H1 (cell line): Measurements from ENCODE around the gene EMID1. TPM values are rescaled to one million over a fixed set of nuclear protein-coding genes. Genes with fewer than 3 reads are reported as not detected.

Source experiments
- CTCF ChIA-PET: fragments of 300-600 bp; sonication (Branson Sonifier 250); formaldehyde crosslinking; loops from one replicate; lab custom pipeline; 2021; ENCODE audit not compliant: partially characterized antibody; lab: Charles Lee
- POLR2A ChIA-PET: fragments of 300-600 bp; sonication (Branson Sonifier 250); formaldehyde crosslinking; loops from one replicate; lab custom pipeline; 2021; ENCODE audit warnings: inconsistent platforms; ENCODE audit not compliant: partially characterized antibody; lab: Charles Lee
- DNase-seq, 2 experiments: peaks; one replicate each; pipeline versions ENCODE4 v3.0.0 to v3.0.0-alpha.2; 2010 to 2022; ENCODE audit warnings: low spot score in 2 of 2, low read depth in 1 of 2, mixed read lengths in 1 of 2
- FAIRE-seq: peaks from 2 replicates; lab custom pipeline; 2011; peaks lifted over from hg19 to GRCh38; lab: Jason Lieb, UNC
- H2AFZ ChIP-seq: 2 replicates; pipeline ENCODE4 v1.8.1; 2012; ENCODE audit warnings: low read length, inconsistent platforms
- H2AK5ac ChIP-seq: 2 replicates; pipeline ENCODE4 v1.6.1; 2013; ENCODE audit warnings: low read depth, low read length
- H2BK120ac ChIP-seq: replicated peaks from 2 replicates; pipeline ENCODE3; 2013; ENCODE audit warnings: low read depth, low read length, inconsistent platforms
- H2BK12ac ChIP-seq: 2 replicates; pipeline ENCODE4 v1.6.1; 2013; ENCODE audit warnings: low read depth, low read length
- H2BK15ac ChIP-seq: 2 replicates; pipeline ENCODE4 v1.6.1; 2013; ENCODE audit warnings: low read length
- H2BK20ac ChIP-seq: 2 replicates; pipeline ENCODE4 v1.6.1; 2013; ENCODE audit warnings: low read length
- H2BK5ac ChIP-seq: 2 replicates; pipeline ENCODE4 v1.6.1; 2013; ENCODE audit warnings: low read depth, low read length
- H3K14ac ChIP-seq: 2 replicates; pipeline ENCODE4 v1.6.1; 2013; ENCODE audit warnings: inconsistent platforms; ENCODE audit not compliant: insufficient read length
- H3K18ac ChIP-seq: 2 replicates; pipeline ENCODE4 v1.6.1; 2013; ENCODE audit warnings: low read length; ENCODE audit errors: extremely low read depth
- H3K23ac ChIP-seq: 2 replicates; pipeline ENCODE4 v1.6.1; 2013; ENCODE audit warnings: inconsistent platforms; ENCODE audit not compliant: insufficient read length
- H3K23me2 ChIP-seq: 2 replicates; pipeline ENCODE4 v1.6.1; 2013; ENCODE audit warnings: low read depth, low read length
- H3K27ac ChIP-seq: 2 replicates; pipeline ENCODE4 v1.6.1; 2011; ENCODE audit warnings: low read depth, low read length, inconsistent platforms
- H3K27me3 ChIP-seq, 4 experiments: replicated peaks in 1 of 4; 1 replicate in 1 of 4; 2 replicates in 3 of 4; pipeline versions ENCODE4 v1.6.1 to v1.8.1; 2011 to 2013; ENCODE audit warnings: low read length in 3 of 4, mild to moderate bottlenecking in 3 of 4, inconsistent platforms in 2 of 4, mixed read lengths in 2 of 4, moderate library complexity in 1 of 4; ENCODE audit not compliant: control insufficient read depth in 3 of 4, insufficient read depth in 3 of 4; ENCODE audit errors: extremely low read depth in 1 of 4
- H3K36me3 ChIP-seq, 4 experiments: 2 replicates each; pipeline versions ENCODE4 v1.6.1 to v1.8.1; 2011 to 2013; ENCODE audit warnings: mild to moderate bottlenecking in 4 of 4, low read length in 3 of 4, moderate library complexity in 2 of 4, control low read depth in 1 of 4, inconsistent platforms in 1 of 4; ENCODE audit not compliant: insufficient read depth in 4 of 4, control insufficient read depth in 2 of 4
- H3K4ac ChIP-seq: replicated peaks from 2 replicates; pipeline ENCODE3; 2013; ENCODE audit warnings: low read length, low read depth, mixed read lengths, inconsistent platforms; ENCODE audit not compliant: insufficient read length
- H3K4me1 ChIP-seq, 4 experiments: replicated peaks in 1 of 4; 1 replicate in 1 of 4; 2 replicates in 3 of 4; pipeline versions ENCODE4 v1.6.1 to v1.8.1; 2011 to 2013; ENCODE audit warnings: low read length in 3 of 4, inconsistent platforms in 2 of 4, mixed read lengths in 1 of 4; ENCODE audit not compliant: insufficient read depth in 4 of 4, control insufficient read depth in 3 of 4
- H3K4me2 ChIP-seq, 2 experiments: 2 replicates each; pipeline versions ENCODE4 v1.6.1 to v1.8.1; 2011 to 2013; ENCODE audit warnings: low read depth in 2 of 2, low read length in 2 of 2, control low read depth in 1 of 2, inconsistent platforms in 1 of 2, mild to moderate bottlenecking in 1 of 2; ENCODE audit not compliant: insufficient read depth in 1 of 2
- H3K4me3 ChIP-seq, 4 experiments: fragments of 200-600, 300-600 bp in 1 of 4; sonication (generic), shearing (Covaris generic), sonication (Bioruptor Twin) in 1 of 4; 2 replicates each; pipeline versions ENCODE4 v1.5.1 to v1.8.1; 2011 to 2016; ENCODE audit warnings: low read length in 4 of 4, low read depth in 3 of 4, control low read depth in 2 of 4, inconsistent platforms in 2 of 4, mild to moderate bottlenecking in 2 of 4, mixed read lengths in 1 of 4, moderate library complexity in 1 of 4; ENCODE audit not compliant: insufficient read depth in 2 of 4; ENCODE audit errors: extremely low read depth in 1 of 4
- H3K56ac ChIP-seq: replicated peaks from 2 replicates; pipeline ENCODE3; 2013; ENCODE audit warnings: low read depth, mild to moderate bottlenecking, mixed read lengths, low read length, inconsistent platforms; ENCODE audit not compliant: insufficient read length
- H3K79me1 ChIP-seq: 2 replicates; pipeline ENCODE4 v1.6.1; 2013; ENCODE audit warnings: low read depth, low read length, control low read depth
- H3K79me2 ChIP-seq, 2 experiments: 2 replicates each; pipeline versions ENCODE4 v1.6.1 to v1.8.1; 2012 to 2013; ENCODE audit warnings: low read length in 2 of 2, mild to moderate bottlenecking in 2 of 2, inconsistent platforms in 1 of 2; ENCODE audit not compliant: insufficient read depth in 2 of 2, control insufficient read depth in 1 of 2
- H3K9ac ChIP-seq, 4 experiments: replicated peaks in 1 of 4; 1 replicate in 1 of 4; 2 replicates in 3 of 4; pipeline versions ENCODE4 v1.6.1 to v1.8.1; 2011 to 2013; ENCODE audit warnings: low read depth in 3 of 4, low read length in 3 of 4, control low read depth in 2 of 4, mild to moderate bottlenecking in 2 of 4, moderate library complexity in 2 of 4, inconsistent platforms in 1 of 4; ENCODE audit errors: extremely low read depth in 1 of 4
- H3K9me3 ChIP-seq, 2 experiments: 2 replicates each; pipeline versions ENCODE4 v1.6.1 to v1.8.1; 2012 to 2013; ENCODE audit warnings: mild to moderate bottlenecking in 2 of 2, moderate library complexity in 2 of 2, control low read depth in 1 of 2, inconsistent platforms in 1 of 2, low read depth in 1 of 2, low read length in 1 of 2, mixed read lengths in 1 of 2; ENCODE audit not compliant: insufficient read depth in 2 of 2
- H4K20me1 ChIP-seq, 2 experiments: replicated peaks in 1 of 2; 2 replicates each; pipeline versions ENCODE3 to v1.8.1; 2011 to 2013; ENCODE audit warnings: inconsistent platforms in 2 of 2, low read length in 2 of 2, mild to moderate bottlenecking in 1 of 2; ENCODE audit not compliant: insufficient read depth in 2 of 2, control insufficient read depth in 1 of 2
- H4K5ac ChIP-seq: 2 replicates; pipeline ENCODE4 v1.6.1; 2013; ENCODE audit warnings: low read length, low read depth, mixed read lengths, inconsistent platforms; ENCODE audit not compliant: insufficient read length
- H4K8ac ChIP-seq: 2 replicates; pipeline ENCODE4 v1.8.0; 2013; ENCODE audit warnings: mild to moderate bottlenecking, moderate library complexity, low read length, inconsistent platforms; ENCODE audit not compliant: insufficient read depth; ENCODE audit errors: extremely low read depth
- H4K91ac ChIP-seq: replicated peaks from 2 replicates; pipeline ENCODE3; 2013; ENCODE audit warnings: low read length, mixed read lengths, inconsistent platforms; ENCODE audit not compliant: insufficient read length
- CTBP2 ChIP-seq: IDR thresholded peaks from 2 replicates; pipeline ENCODE4 v1.7.0; 2011; ENCODE audit warnings: borderline replicate concordance, mild to moderate bottlenecking, moderate library complexity, mixed read lengths, low read length; ENCODE audit not compliant: insufficient read depth, insufficient read length
- CTCF ChIP-seq, 3 experiments: IDR thresholded peaks; 1 replicate in 2 of 3; 2 replicates in 1 of 3; pipeline versions ENCODE4 v1.5.1 to v1.6.1; 2011; ENCODE audit warnings: low read length in 3 of 3, mild to moderate bottlenecking in 3 of 3, inconsistent platforms in 2 of 3, low read depth in 1 of 3, moderate library complexity in 1 of 3; ENCODE audit not compliant: insufficient read depth in 1 of 3; ENCODE audit errors: control extremely low read depth in 1 of 3
- FOSL1 ChIP-seq: IDR thresholded peaks from 2 replicates; pipeline ENCODE4 v1.6.1; 2011; ENCODE audit warnings: mild to moderate bottlenecking, low read depth, low read length, moderate library complexity; ENCODE audit not compliant: insufficient read depth
- MAX ChIP-seq: IDR thresholded peaks from 2 replicates; pipeline ENCODE4 v1.6.1; 2012; ENCODE audit warnings: inconsistent platforms
- RAD21 ChIP-seq, 2 experiments: IDR thresholded peaks in 1 of 2; conservative IDR thresholded peaks in 1 of 2; 2 replicates each; pipeline ENCODE4 v1.6.1; 2011; ENCODE audit warnings: low read depth in 2 of 2, low read length in 2 of 2, improper control_type of control experiment in 1 of 2, inconsistent platforms in 1 of 2, mild to moderate bottlenecking in 1 of 2, moderate library complexity in 1 of 2
- WGBS, 2 experiments: shearing (Covaris generic) in 1 of 2; methylation state at CpG; one replicate each; pipeline versions ENCODE4 v1.1.6 to v1.1.7; 2013 to 2015; ENCODE audit warnings: low lambda C conversion rate in 2 of 2, mixed read lengths in 2 of 2, inconsistent platforms in 1 of 2, low coverage in 1 of 2, missing lambda C conversion rate in 1 of 2; ENCODE audit not compliant: insufficient replicate concordance in 2 of 2, insufficient coverage in 1 of 2, insufficient read length in 1 of 2; ENCODE audit errors: extremely low coverage in 1 of 2, missing lambda C conversion rate in 1 of 2; 5-methylcytosine and 5-hydroxymethylcytosine counted together
- polyA plus RNA-seq, 7 experiments: library from polyadenylated mRNA; depleted of rRNA in 3 of 7; stranded (reverse) in 5 of 7; unstranded in 2 of 7; fragments of >200 nt in 5 of 7; fragments of 200-250 nt in 2 of 7; gene quantifications; 1 replicate in 5 of 7; 2 replicates in 1 of 7; 4 replicates in 1 of 7; pipeline versions ENCODE4 v1.2.1 to v1.2.3, GENCODE V29; 2011 to 2013; ENCODE audit warnings: missing spikeins in 2 of 7, mixed read lengths in 2 of 7
- total RNA-seq: library from RNA; stranded (reverse); fragmentation: NEBNext Ultra II Directional; extraction: Animal tissue kit (Norgen Biotek cat#: 25700); gene quantifications from 2 replicates; pipeline ENCODE4 v1.2.1, GENCODE V29; 2021

Gene EMID1
- total and polyA plus RNA-seq, 2 of the 8 experiments (the other 6 are each of a cell fraction or from before 2014, with no cell fraction given), result 3.9 to 7.4 TPM

- CTCF ChIA-PET, result interaction anchor here (0.6 to 4.3 kb wide), 10 partner anchors 9 to 62 kb away, joined by 3 to 28 read pairs (median 4); partner anchors contain the start of gene EMID1
- H3K23ac ChIP-seq, result no peak overlapping the region
- 89% methylated on average over 14 of the region's 14 CpGs; no CpG with 5 or more reads in 1 of the 2 experiments for WGBS, 2 experiments
Measured at GRCh38 chr22:29215012-29215860, 9.5 kb downstream of the EMID1 start.

More at GRCh38 chr22:29215012-29215860, 9.5 kb downstream of the EMID1 start:
- Histone ChIP-seq H2BK20ac (no peak overlapping the region), H2BK15ac (0 out of 2 replicates have a peak overlapping the region, but pooled peaks have one; percentile 92), H3K79me2 (no peaks in the 10 kb centered on the region), H3K79me1 (peaks cover 5% of the 10 kb centered on the region), H3K27me3 (no peaks in the 10 kb centered on the region), H3K9ac (no peak overlapping the region), H3K4me3 (no peak overlapping the region), H3K4me1 (peaks cover 0 to 10% (median 7%) of the 10 kb centered on the region in 4 experiments; a peak in 6 of 7 replicates), H3K36me3 (no peaks in the 10 kb centered on the region), H4K5ac (no peak overlapping the region), H3K9me3 (no peaks in the 10 kb centered on the region), H2BK120ac (no peak overlapping the region), H3K27ac (no peak overlapping the region), H2AK5ac (no peak overlapping the region), H2BK12ac (no peak overlapping the region), H3K4ac (no peak overlapping the region), H2BK5ac (no peak overlapping the region), H3K14ac (no peak overlapping the region), H3K56ac (no peak overlapping the region), H4K91ac (no peak overlapping the region), H3K23me2 (no peaks in the 10 kb centered on the region), H2AFZ (no peak overlapping the region), H4K20me1 (peaks cover 0 to 4% of the 10 kb centered on the region in 2 experiments), H3K4me2 (peak overlapping the region in 1 of 2 experiments; percentile 33; a peak in 3 of 4 replicates), H3K18ac (no peak overlapping the region; the same call in 1 of the 2 replicates), H4K8ac (no peak overlapping the region)
- TF ChIP-seq CTBP2 (no peak), CTCF (IDR thresholded peaks at IDR 0.05; ENCODE audit: control extremely low read depth in 1 of 3, insufficient read depth in 1 of 3, low read depth in 1 of 3, low read length in 3 of 3) (no peak), FOSL1 (no peak), RAD21 (IDR thresholded peaks at IDR 0.05 in 1 of 2, conservative IDR thresholded peaks at IDR 0.05 in 1 of 2; ENCODE audit: low read depth in 2 of 2, low read length in 2 of 2) (no peak), MAX (no peak)
- DNase-seq, result no peak
- FAIRE-seq, result no peak
- POLR2A ChIA-PET, result interaction anchor here (0.9 to 2.3 kb wide), 3 partner anchors 10 to 52 kb away, joined by 3 to 11 read pairs (median 5); no protein-coding TSS in a partner anchor
